ENCODE results near the gene DENND4A.

The DENND4A gene

GRCh38 chr15:65676123-65676522, 116.0 kb downstream of the DENND4A start:
- no peak overlapping the region for H3K27ac ChIP-seq
- ChIA-PET POLR2A (ENCODE audit: low non-redundant PET) (no interaction called here), CTCF (no interaction called here)
- DNase-seq (ENCODE audit: low spot score): no peak
- no peak for TF ChIP-seq CTCF (conservative IDR thresholded peaks at IDR 0.05; ENCODE audit: low read depth)

GRCh38 chr15:65675551-65675950, 116.5 kb downstream of the DENND4A start:
- CTCF ChIA-PET: no interaction called here
- TF ChIP-seq CTCF (conservative IDR thresholded peaks at IDR 0.05; ENCODE audit: low read depth): no peak
- POLR2A ChIA-PET (ENCODE audit: low non-redundant PET): no interaction called here
- DNase-seq (ENCODE audit: low spot score): no peak
- H3K27ac ChIP-seq: no peak overlapping the region

GRCh38 chr15:65666257-65666656, 125.8 kb downstream of the DENND4A start:
- DNase-seq (ENCODE audit: low spot score): no peak
- ChIA-PET POLR2A (ENCODE audit: low non-redundant PET) (no interaction called here), CTCF (no interaction called here)
- no peak overlapping the region for H3K27ac ChIP-seq
- TF ChIP-seq CTCF (conservative IDR thresholded peaks at IDR 0.05; ENCODE audit: low read depth): no peak

- POLR2A ChIA-PET (ENCODE audit: low non-redundant PET): no interaction called here
Measured at GRCh38 chr15:65663521-65663920, 128.6 kb downstream of the DENND4A start.

GRCh38 chr15:65660927-65661326, 131.2 kb downstream of the DENND4A start:
- ChIA-PET POLR2A (ENCODE audit: low non-redundant PET) (no interaction called here), CTCF (interaction anchor here (0.7 to 0.9 kb wide), 2 partner anchors 94 to 431 kb away, joined by 3 to 5 read pairs; no protein-coding TSS in a partner anchor)
- H3K27ac ChIP-seq: no peak overlapping the region
- TF ChIP-seq CTCF (conservative IDR thresholded peaks at IDR 0.05; ENCODE audit: low read depth): no peak
- no peak for DNase-seq (ENCODE audit: low spot score)

More at GRCh38 chr15:65663521-65663920, 128.6 kb downstream of the DENND4A start:
- CTCF ChIA-PET: interaction anchor here (1.1 kb wide), 1 partner anchor 344 kb away, joined by 6 read pairs; no protein-coding TSS in a partner anchor
- no peak overlapping the region for H3K27ac ChIP-seq
- no peak for TF ChIP-seq CTCF (conservative IDR thresholded peaks at IDR 0.05; ENCODE audit: low read depth)
- DNase-seq (ENCODE audit: low spot score): no peak

GRCh38 chr15:65659502-65660052, 132.5 kb downstream of the DENND4A start:
- CTCF ChIA-PET: interaction anchor here (0.6 to 0.9 kb wide), 3 partner anchors 22 to 194 kb away, joined by 3 to 5 read pairs (median 5); no protein-coding TSS in a partner anchor
- POLR2A ChIA-PET (ENCODE audit: low non-redundant PET): no interaction called here
- no peak for DNase-seq (ENCODE audit: low spot score)
- no peak overlapping the region for H3K27ac ChIP-seq
- no peak for TF ChIP-seq CTCF (conservative IDR thresholded peaks at IDR 0.05; ENCODE audit: low read depth)
